K562 (cell line): Measurements from ENCODE around the gene MRPS24.

Experiments used
- C11orf30 ChIP-seq: fragments of 450-650 bp; IDR thresholded peaks from 2 replicates; pipeline ENCODE4 v1.6.1; 2016; ENCODE audit warnings: low read depth, mild to moderate bottlenecking
- EP300 ChIP-seq: IDR thresholded peaks from 2 replicates; pipeline ENCODE4 v1.6.1; 2012; ENCODE audit warnings: low read length, improper control_type of control experiment
- GATAD2B ChIP-seq: fragments of 450-650 bp; IDR thresholded peaks from 2 replicates; pipeline ENCODE4 v1.6.1; 2017; ENCODE audit warnings: mild to moderate bottlenecking, borderline replicate concordance
- GTF2F1 ChIP-seq: IDR thresholded peaks from 2 replicates; pipeline ENCODE4 v1.6.1; 2011; ENCODE audit warnings: low read depth, low read length, improper control_type of control experiment
- MED1 ChIP-seq: sonication (generic); formaldehyde crosslinking; IDR thresholded peaks from 2 replicates; pipeline ENCODE4 v1.8.1; 2023; ENCODE audit warnings: missing genetic modification reagents, borderline replicate concordance
- MEIS2 ChIP-seq: fragments of 450-650 bp; IDR thresholded peaks from 2 replicates; pipeline ENCODE4 v1.6.1; 2014; ENCODE audit warnings: mild to moderate bottlenecking; ENCODE audit not compliant: partially characterized antibody
- RAD21 ChIP-seq, 2 experiments: fragments of 250-450 bp in 1 of 2; fragments of 450-650 bp in 1 of 2; sonication (Bioruptor Pico) in 1 of 2; formaldehyde crosslinking in 1 of 2; IDR thresholded peaks in 1 of 2; conservative IDR thresholded peaks in 1 of 2; 2 replicates each; pipeline versions ENCODE4 v1.4.0 to v1.8.0; 2020 to 2022; ENCODE audit warnings: mild to moderate bottlenecking in 2 of 2, moderate library complexity in 1 of 2
- ZNF274 ChIP-seq: IDR thresholded peaks from 2 replicates; pipeline ENCODE4 v1.6.1; 2011; ENCODE audit warnings: low read depth, mild to moderate bottlenecking, low read length, moderate library complexity, borderline replicate concordance
- ZNF318 ChIP-seq, 2 experiments: fragments of 450-650 bp; IDR thresholded peaks; 2 replicates each; pipeline ENCODE4 v1.6.1; 2016; ENCODE audit warnings: mild to moderate bottlenecking in 2 of 2, borderline replicate concordance in 1 of 2, low read depth in 1 of 2, moderate library complexity in 1 of 2
- ZNF354B ChIP-seq: fragments of 250-450 bp; sonication (Bioruptor Pico); IDR thresholded peaks from 2 replicates; pipeline ENCODE4 v1.4.0; 2020

- no peak for TF ChIP-seq GATAD2B
- no peak for TF ChIP-seq MED1 (CRISPR knock-in tag)
- no peak for TF ChIP-seq C11orf30
- TF ChIP-seq RAD21 (CRISPR knock-in tag; conservative IDR thresholded peaks at IDR 0.05 in 1 of 2, IDR thresholded peaks at IDR 0.05 in 1 of 2), result no peak
- no peak for TF ChIP-seq ZNF274
- no peak for TF ChIP-seq GTF2F1
- no peak for TF ChIP-seq MEIS2
- no peak for TF ChIP-seq ZNF318 (IDR thresholded peaks at IDR 0.05; ENCODE audit: borderline replicate concordance in 1 of 2, low read depth in 1 of 2)
- no peak for TF ChIP-seq ZNF354B (CRISPR knock-in tag)
- no peak for TF ChIP-seq EP300
These were observed 1.1 kb downstream of the MRPS24 start for GRCh38 chr7:43868181-43868580.
